ENCODE results near the gene EDN1. TPM values are rescaled to one million over a fixed set of nuclear protein-coding genes. Genes with fewer than 3 reads are reported as not detected.

The EDN1 gene
- total and polyA plus RNA-seq, 2 of the 13 experiments (the other 11 are each of a cell fraction or from before 2014, with no cell fraction given) = 0.15 to 1.2 TPM

DNA sequence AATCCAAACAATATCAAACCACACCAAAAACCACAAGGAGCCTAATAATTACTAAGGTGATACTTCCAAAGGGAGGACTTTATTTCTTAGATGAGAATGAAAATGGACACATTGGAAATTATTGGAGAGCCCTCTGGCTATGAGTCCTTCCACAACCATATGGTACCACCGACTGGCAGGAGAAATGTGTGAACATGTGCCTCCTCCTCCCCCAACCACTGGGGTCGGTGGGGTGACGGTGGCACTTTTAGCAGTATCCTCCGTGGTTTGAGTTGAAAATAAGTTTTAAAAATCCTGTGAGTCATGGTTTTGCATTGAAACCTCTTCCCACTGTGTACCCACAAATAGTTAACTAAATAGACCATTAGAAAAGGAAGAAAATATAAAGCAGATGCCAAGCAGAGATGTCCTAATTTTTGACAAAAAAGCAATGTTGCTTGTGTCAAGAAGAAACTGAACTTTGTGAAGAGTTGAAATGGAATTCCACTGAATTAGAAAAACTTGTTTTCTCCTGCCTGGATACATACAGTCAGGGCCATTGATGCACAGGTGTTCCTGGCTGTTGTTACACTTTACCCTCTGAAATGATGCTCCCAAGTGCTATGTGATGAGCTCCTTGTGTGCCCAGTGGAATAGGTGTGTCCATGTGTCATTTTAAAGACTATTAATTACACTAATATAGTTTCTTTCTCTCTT, 3.2 kb downstream of the EDN1 start:
- ChIA-PET CTCF (ENCODE audit: low intra/inter-chr PET ratio, low total read pairs) (interaction anchor here (4.1 to 5.5 kb wide), 2 partner anchors 211 to 312 kb away, joined by 22 to 35 read pairs; no protein-coding TSS in a partner anchor), POLR2A (no interaction called here)
- Histone ChIP-seq H3K27ac (ENCODE audit: extremely low read length, insufficient read depth, low read length) (no peak overlapping the region), H3K4me2 (ENCODE audit: low read depth, low read length) (no peak overlapping the region), H3K4me3 (replicated peaks in 1 of 3; ENCODE audit: insufficient read depth in 1 of 3, low read depth in 2 of 3, low read length in 3 of 3) (no peak overlapping the region; a peak in 1 of 6 replicates), H3K9ac (ENCODE audit: insufficient read depth, low read depth, low read length) (no peak overlapping the region), H3K36me3 (replicated peaks in 1 of 2; ENCODE audit: control insufficient read depth in 1 of 2, insufficient read depth in 2 of 2, low read length in 2 of 2) (peaks cover 0 to 1% of the 10 kb centered on the region in 2 experiments; a peak in 1 of 5 replicates), H3K27me3 (ENCODE audit: control insufficient read depth in 1 of 2, insufficient read depth in 2 of 2, low read length in 2 of 2) (peaks cover 0 to 34% of the 10 kb centered on the region in 2 experiments; a peak in 3 of 5 replicates), H3K4me1 (ENCODE audit: insufficient read depth, low read length) (peaks cover 53% of the 10 kb centered on the region), H3K9me3 (ENCODE audit: low read length) (no peaks in the 10 kb centered on the region), H3K79me2 (ENCODE audit: insufficient read depth, low read length) (no peaks in the 10 kb centered on the region), H2AFZ (ENCODE audit: low read length) (no peak overlapping the region), H4K20me1 (ENCODE audit: insufficient read depth, low read length) (no peaks in the 10 kb centered on the region)
- in situ Hi-C loops (cut with HindIII; ENCODE audit: extremely low pct_ligation_motif_present, low pct_unique_long_range_greater_than_20kb) = loop anchor here (5.0 kb wide), 1 partner anchor 309 kb away; no protein-coding TSS in a partner anchor
- intact Hi-C loops (cut with micrococcal nuclease; ENCODE audit: unreplicated experiment) = loop anchor here (5.0 kb wide), 2 partner anchors 79 to 189 kb away; no protein-coding TSS in a partner anchor
- WGBS (ENCODE audit: low lambda C conversion rate) = 61% methylated on average over 4 of the region's 4 CpGs
- DNase-seq (ENCODE audit: low spot score) (no peak), FAIRE-seq (no peak), ATAC-seq (no peak)
- no TSS peak for BruUV-seq (replicated peaks)
- no peak for TF ChIP-seq PHB2 (IDR thresholded peaks at IDR 0.05; ENCODE audit: partially characterized antibody)
- TF ChIP-seq AFF4 (CRISPR knock-in tag; IDR thresholded peaks at IDR 0.05) = no peak
- TF ChIP-seq ZNF382 (CRISPR knock-in tag; IDR thresholded peaks at IDR 0.05; ENCODE audit: borderline replicate concordance) = no peak
- TF ChIP-seq CHD2 (IDR thresholded peaks at IDR 0.05; ENCODE audit: low read depth, low read length) = no peak
- TF ChIP-seq NFIB (CRISPR knock-in tag; IDR thresholded peaks at IDR 0.05; ENCODE audit: borderline replicate concordance) = no peak
- TF ChIP-seq ZNF260 (CRISPR knock-in tag; IDR thresholded peaks at IDR 0.05; ENCODE audit: borderline replicate concordance, low read depth) = no peak
- TF ChIP-seq, protein P1, sequence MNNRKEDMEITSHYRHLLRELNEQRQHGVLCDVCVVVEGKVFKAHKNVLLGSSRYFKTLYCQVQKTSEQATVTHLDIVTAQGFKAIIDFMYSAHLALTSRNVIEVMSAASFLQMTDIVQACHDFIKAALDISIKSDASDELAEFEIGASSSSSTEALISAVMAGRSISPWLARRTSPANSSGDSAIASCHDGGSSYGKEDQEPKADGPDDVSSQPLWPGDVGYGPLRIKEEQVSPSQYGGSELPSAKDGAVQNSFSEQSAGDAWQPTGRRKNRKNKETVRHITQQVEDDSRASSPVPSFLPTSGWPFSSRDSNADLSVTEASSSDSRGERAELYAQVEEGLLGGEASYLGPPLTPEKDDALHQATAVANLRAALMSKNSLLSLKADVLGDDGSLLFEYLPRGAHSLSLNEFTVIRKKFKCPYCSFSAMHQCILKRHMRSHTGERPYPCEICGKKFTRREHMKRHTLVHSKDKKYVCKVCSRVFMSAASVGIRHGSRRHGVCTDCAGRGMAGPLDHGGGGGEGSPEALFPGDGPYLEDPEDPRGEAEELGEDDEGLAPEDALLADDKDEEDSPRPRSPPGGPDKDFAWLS (CRISPR knock-in tag; IDR thresholded peaks at IDR 0.05; ENCODE audit: borderline replicate concordance) = no peak
- TF ChIP-seq ATF5 (CRISPR knock-in tag; IDR thresholded peaks at IDR 0.05; ENCODE audit: low read depth) = no peak
- no peak for TF ChIP-seq CENPT (CRISPR knock-in tag; IDR thresholded peaks at IDR 0.05; ENCODE audit: low read depth)
- no peak for TF ChIP-seq KLF15 (CRISPR knock-in tag; IDR thresholded peaks at IDR 0.05; ENCODE audit: borderline replicate concordance)
- no peak for TF ChIP-seq TP53 (CRISPR knock-in tag; conservative IDR thresholded peaks at IDR 0.05)
- TF ChIP-seq NFIC (IDR thresholded peaks at IDR 0.05; ENCODE audit: low read length) = no peak
- no peak for TF ChIP-seq HOXA9 (CRISPR knock-in tag; IDR thresholded peaks at IDR 0.05; ENCODE audit: borderline replicate concordance)
- no peak for TF ChIP-seq REPIN1 (CRISPR knock-in tag; IDR thresholded peaks at IDR 0.05; ENCODE audit: borderline replicate concordance, low read depth)
- no peak for TF ChIP-seq ZNF543 (CRISPR knock-in tag; IDR thresholded peaks at IDR 0.05)
- no peak for TF ChIP-seq ZNF205 (CRISPR knock-in tag; IDR thresholded peaks at IDR 0.05)
- no peak for TF ChIP-seq SMARCE1 (IDR thresholded peaks at IDR 0.05; ENCODE audit: borderline replicate concordance)
